HEK293 (cell line): ENCODE data around the gene RNU1-3.

Experiments used
- OSR2 ChIP-seq: fragments of 450-650 bp; formaldehyde crosslinking; IDR thresholded peaks from 2 replicates; pipeline ENCODE4 v1.5.1; 2016; ENCODE audit warnings: missing biosample characterization, missing genetic modification characterization
- ZNF133 ChIP-seq: fragments of 450-650 bp; formaldehyde crosslinking; IDR thresholded peaks from 2 replicates; pipeline ENCODE4 v1.5.1; 2016; ENCODE audit warnings: missing biosample characterization, missing genetic modification characterization

DNA sequence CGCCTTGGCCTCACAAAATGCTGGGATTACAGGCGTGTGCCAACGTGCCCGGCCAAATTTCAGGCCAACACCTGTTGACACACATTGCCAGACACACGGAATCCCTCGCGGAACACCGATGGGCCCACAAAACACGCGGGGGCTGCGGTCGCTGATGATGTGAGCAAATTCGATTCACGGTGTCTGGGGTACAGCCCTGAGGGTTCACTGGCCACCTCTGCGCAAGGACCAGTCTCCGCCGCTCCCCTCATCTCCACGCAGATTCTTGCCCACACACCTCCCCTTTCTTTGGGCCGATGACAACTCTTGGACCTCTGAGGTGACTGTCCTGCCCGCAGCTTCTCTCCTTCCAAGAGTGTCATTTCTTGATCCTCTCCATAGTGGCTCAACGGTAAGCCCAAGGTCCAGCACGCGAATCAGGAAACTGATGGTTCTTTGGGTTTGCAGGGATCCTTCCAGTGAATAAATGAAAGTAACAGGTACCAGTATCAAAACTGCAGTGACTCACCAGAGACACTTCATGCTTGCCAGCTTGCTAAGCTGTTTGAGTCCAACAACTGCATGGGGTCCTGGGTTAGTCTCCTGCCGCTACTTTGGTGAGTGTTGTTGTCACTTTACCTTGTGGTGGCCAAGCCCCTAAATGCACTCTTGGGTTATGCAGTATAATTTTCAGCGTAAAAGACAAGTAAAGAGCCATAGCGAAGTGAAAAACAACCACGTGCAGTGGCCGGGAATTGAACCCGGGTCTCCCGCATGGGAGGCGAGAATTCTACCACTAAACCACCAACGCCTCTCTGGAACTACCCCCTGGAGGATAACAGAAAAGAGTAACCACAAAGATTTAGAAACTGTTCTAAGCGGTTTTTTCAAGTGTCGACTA, 11.0 kb upstream of the RNU1-3 start:
- TF ChIP-seq ZNF133 (tag by site-specific recombination) (no peak), OSR2 (tag by site-specific recombination) (no peak)
